ENCODE data around the gene FOXD2. TPM values are rescaled to one million over a fixed set of nuclear protein-coding genes. Genes with fewer than 3 reads are reported as not detected.

The FOXD2 gene
- total RNA-seq, 1 experiment from 2014 or later: 0.17 TPM

DNA sequence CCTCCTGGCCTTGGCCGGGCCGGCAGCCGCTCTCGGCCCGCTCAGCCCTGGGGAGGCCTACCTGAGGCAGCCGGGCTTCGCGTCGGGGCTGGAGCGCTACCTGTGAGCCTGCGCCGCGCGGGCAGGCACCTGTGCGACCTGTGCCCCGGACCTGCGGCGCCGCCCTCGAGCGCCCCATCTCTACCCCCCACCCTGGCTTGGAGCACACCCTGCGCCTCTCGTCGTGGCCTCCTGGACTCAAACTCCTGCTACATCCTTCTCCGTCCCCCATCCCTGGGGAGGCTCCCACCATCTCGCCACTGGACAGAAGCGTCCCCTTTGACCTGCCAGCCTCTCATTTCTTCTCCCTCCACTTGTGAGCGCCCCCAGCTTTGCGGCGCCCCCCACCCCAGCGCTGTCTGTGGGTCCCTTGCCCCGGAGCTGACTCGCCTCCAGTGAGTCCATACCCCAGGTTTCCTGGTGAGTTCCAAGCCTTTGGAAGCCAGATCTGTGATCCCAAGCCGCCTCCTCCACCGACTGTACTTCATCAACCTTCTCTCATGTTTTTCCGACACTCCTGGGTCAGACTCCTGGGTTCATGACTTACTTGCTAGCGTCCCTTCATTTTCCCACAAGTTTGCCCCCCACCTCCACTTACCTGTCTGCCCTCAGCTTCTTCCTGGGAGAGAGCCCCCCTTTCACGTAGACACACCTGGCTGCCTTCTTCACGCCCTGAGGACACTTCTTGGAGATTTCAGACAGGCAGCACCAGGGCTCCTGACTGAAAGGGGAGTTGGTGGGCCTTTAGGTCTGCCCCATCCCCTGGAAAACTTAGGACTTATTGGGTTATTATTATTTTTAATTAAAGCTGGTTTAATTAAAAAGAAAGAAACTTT is 20.4 kb upstream of the FOXD2 start:
- H3K4me1 ChIP-seq (ENCODE audit: insufficient read depth, low read length, poor library complexity, severe bottlenecking): no peaks in the 10 kb centered on the region
- POLR2A ChIA-PET (ENCODE audit: low non-redundant PET): no interaction called here
- BruUV-seq (replicated peaks): no TSS peak
- no peak overlapping the region for H3K27ac ChIP-seq (ENCODE audit: low read depth, low read length, poor library complexity, severe bottlenecking)
- CTCF ChIA-PET: no interaction called here
- H3K27me3 ChIP-seq (replicated peaks; ENCODE audit: insufficient read depth, low read depth, low read length, poor library complexity): peaks cover 72% of the 10 kb centered on the region
- no peaks in the 10 kb centered on the region for H3K9me3 ChIP-seq (ENCODE audit: low read depth, low read length, poor library complexity, severe bottlenecking)
- intact Hi-C loops (cut with micrococcal nuclease; ENCODE audit: unreplicated experiment): no loop called here
- H3K36me3 ChIP-seq (ENCODE audit: insufficient read depth, low read length, poor library complexity, severe bottlenecking): no peaks in the 10 kb centered on the region
- no peak for DNase-seq (ENCODE audit: low spot score)
- H3K4me3 ChIP-seq (ENCODE audit: low read depth, low read length, poor library complexity, severe bottlenecking): no peak overlapping the region
- no peak for TF ChIP-seq EZH2 (IDR thresholded peaks at IDR 0.05; ENCODE audit: borderline replicate concordance, low read depth, low read length, poor library complexity, severe bottlenecking)
- TF ChIP-seq, protein P1, sequence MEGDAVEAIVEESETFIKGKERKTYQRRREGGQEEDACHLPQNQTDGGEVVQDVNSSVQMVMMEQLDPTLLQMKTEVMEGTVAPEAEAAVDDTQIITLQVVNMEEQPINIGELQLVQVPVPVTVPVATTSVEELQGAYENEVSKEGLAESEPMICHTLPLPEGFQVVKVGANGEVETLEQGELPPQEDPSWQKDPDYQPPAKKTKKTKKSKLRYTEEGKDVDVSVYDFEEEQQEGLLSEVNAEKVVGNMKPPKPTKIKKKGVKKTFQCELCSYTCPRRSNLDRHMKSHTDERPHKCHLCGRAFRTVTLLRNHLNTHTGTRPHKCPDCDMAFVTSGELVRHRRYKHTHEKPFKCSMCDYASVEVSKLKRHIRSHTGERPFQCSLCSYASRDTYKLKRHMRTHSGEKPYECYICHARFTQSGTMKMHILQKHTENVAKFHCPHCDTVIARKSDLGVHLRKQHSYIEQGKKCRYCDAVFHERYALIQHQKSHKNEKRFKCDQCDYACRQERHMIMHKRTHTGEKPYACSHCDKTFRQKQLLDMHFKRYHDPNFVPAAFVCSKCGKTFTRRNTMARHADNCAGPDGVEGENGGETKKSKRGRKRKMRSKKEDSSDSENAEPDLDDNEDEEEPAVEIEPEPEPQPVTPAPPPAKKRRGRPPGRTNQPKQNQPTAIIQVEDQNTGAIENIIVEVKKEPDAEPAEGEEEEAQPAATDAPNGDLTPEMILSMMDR (conservative IDR thresholded peaks at IDR 0.05; ENCODE audit: low read depth, low read length): no peak

DNA sequence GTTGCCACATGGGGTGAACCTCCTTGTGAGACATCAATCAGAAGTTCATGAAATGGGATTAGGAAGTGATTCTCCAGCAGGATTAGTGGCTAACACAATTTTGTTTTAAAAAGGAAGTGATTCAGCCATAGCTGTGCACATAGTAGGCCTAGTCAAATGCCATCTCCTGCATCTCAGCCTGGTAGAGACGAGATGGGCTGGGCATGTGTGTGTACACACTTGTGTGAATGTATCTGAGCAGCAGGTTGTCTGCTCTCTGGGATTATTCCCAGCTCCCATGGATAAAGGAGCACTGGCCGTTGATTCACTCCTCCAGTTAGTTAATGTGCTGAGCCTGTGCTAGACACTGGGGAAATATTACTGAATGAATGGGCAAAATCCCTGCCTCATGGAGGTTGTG is 19.7 kb upstream of the FOXD2 start:
- H3K36me3 ChIP-seq (ENCODE audit: insufficient read depth, low read length, poor library complexity, severe bottlenecking): no peaks in the 10 kb centered on the region
- TF ChIP-seq, protein P1 (conservative IDR thresholded peaks at IDR 0.05; ENCODE audit: low read depth, low read length): no peak
- TF ChIP-seq EZH2 (IDR thresholded peaks at IDR 0.05; ENCODE audit: borderline replicate concordance, low read depth, low read length, poor library complexity, severe bottlenecking): no peak
- H3K9me3 ChIP-seq (ENCODE audit: low read depth, low read length, poor library complexity, severe bottlenecking): no peaks in the 10 kb centered on the region
- BruUV-seq (replicated peaks): no TSS peak
- intact Hi-C loops (cut with micrococcal nuclease; ENCODE audit: unreplicated experiment): no loop called here
- ChIA-PET POLR2A (ENCODE audit: low non-redundant PET) (no interaction called here), CTCF (no interaction called here)
- H3K4me1 ChIP-seq (ENCODE audit: insufficient read depth, low read length, poor library complexity, severe bottlenecking): no peaks in the 10 kb centered on the region
- H3K27me3 ChIP-seq (replicated peaks; ENCODE audit: insufficient read depth, low read depth, low read length, poor library complexity): peaks cover 73% of the 10 kb centered on the region
- DNase-seq (ENCODE audit: low spot score): no peak
- no peak overlapping the region for H3K27ac ChIP-seq (ENCODE audit: low read depth, low read length, poor library complexity, severe bottlenecking)
- H3K4me3 ChIP-seq (ENCODE audit: low read depth, low read length, poor library complexity, severe bottlenecking): no peak overlapping the region

DNA sequence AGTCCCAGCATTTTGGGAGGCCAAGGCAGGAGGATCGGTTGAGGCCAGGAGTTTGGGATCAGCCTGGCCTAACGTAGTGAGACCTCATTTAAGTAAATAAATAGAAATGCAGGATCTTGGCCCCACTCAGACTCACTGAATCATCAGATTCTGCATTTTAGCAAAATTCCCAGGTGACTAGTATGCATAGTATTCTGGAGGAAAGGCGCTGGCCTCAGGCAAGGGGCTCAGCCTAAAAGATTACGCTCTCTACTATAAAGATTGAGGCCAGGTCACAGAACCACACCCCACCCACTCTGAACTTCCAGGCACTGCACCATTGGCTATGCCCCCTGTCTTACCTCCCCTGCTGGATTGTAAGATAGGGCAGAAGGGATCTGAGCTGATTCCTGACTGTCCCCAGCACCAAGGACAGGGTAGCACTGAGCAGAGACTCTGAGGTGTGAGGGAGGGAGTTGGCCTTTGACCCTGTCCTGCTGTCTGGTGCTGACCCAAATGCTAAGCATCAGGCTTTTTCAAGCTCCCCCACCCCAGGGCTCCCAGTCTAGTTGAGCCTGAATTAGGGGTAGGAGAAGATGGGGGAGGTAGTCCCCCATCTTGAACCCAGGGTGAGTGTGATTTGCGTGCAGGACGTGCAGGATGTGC is 19.0 kb upstream of the FOXD2 start:
- Histone ChIP-seq H3K4me3 (ENCODE audit: low read depth, low read length, poor library complexity, severe bottlenecking) (no peak overlapping the region), H3K27me3 (replicated peaks; ENCODE audit: insufficient read depth, low read depth, low read length, poor library complexity) (peaks cover 76% of the 10 kb centered on the region)

More for the DNA sequence above, 19.0 kb upstream of the FOXD2 start:
- intact Hi-C loops (cut with micrococcal nuclease; ENCODE audit: unreplicated experiment): no loop called here
- no peak for DNase-seq (ENCODE audit: low spot score)
- ChIA-PET POLR2A (ENCODE audit: low non-redundant PET) (no interaction called here), CTCF (no interaction called here)
- BruUV-seq (replicated peaks): no TSS peak
- Histone ChIP-seq H3K27ac (ENCODE audit: low read depth, low read length, poor library complexity, severe bottlenecking) (no peak overlapping the region), H3K4me1 (ENCODE audit: insufficient read depth, low read length, poor library complexity, severe bottlenecking) (no peaks in the 10 kb centered on the region), H3K36me3 (ENCODE audit: insufficient read depth, low read length, poor library complexity, severe bottlenecking) (no peaks in the 10 kb centered on the region), H3K9me3 (ENCODE audit: low read depth, low read length, poor library complexity, severe bottlenecking) (no peaks in the 10 kb centered on the region)
- TF ChIP-seq EZH2 (IDR thresholded peaks at IDR 0.05; ENCODE audit: borderline replicate concordance, low read depth, low read length, poor library complexity, severe bottlenecking): no peak
- TF ChIP-seq, protein P1 (conservative IDR thresholded peaks at IDR 0.05; ENCODE audit: low read depth, low read length): no peak
